Measurements from ENCODE around the gene NPHP4.

GRCh38 chr1:5883129-5884048, 108.8 kb downstream of the NPHP4 start:
- TF ChIP-seq, protein P1, sequence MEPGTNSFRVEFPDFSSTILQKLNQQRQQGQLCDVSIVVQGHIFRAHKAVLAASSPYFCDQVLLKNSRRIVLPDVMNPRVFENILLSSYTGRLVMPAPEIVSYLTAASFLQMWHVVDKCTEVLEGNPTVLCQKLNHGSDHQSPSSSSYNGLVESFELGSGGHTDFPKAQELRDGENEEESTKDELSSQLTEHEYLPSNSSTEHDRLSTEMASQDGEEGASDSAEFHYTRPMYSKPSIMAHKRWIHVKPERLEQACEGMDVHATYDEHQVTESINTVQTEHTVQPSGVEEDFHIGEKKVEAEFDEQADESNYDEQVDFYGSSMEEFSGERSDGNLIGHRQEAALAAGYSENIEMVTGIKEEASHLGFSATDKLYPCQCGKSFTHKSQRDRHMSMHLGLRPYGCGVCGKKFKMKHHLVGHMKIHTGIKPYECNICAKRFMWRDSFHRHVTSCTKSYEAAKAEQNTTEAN (CRISPR knock-in tag; IDR thresholded peaks at IDR 0.05) = no peak
- TF ChIP-seq CTCF (IDR thresholded peaks at IDR 0.05) = no peak
- TF ChIP-seq SP1 (CRISPR knock-in tag; conservative IDR thresholded peaks at IDR 0.05) = no peak
- TF ChIP-seq, protein P2, sequence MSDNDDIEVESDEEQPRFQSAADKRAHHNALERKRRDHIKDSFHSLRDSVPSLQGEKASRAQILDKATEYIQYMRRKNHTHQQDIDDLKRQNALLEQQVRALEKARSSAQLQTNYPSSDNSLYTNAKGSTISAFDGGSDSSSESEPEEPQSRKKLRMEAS (CRISPR knock-in tag; IDR thresholded peaks at IDR 0.05) = no peak
- TF ChIP-seq PRDM15 (CRISPR knock-in tag; IDR thresholded peaks at IDR 0.05) = no peak
- no peak for TF ChIP-seq FOXK1 (CRISPR knock-in tag; IDR thresholded peaks at IDR 0.05)
- no peak for TF ChIP-seq ZNF138 (CRISPR knock-in tag; conservative IDR thresholded peaks at IDR 0.05)
- TF ChIP-seq NFYB (CRISPR knock-in tag; conservative IDR thresholded peaks at IDR 0.05; ENCODE audit: low read depth) = no peak
- no peak for TF ChIP-seq IRF1 (CRISPR knock-in tag; IDR thresholded peaks at IDR 0.05)
- no peak for TF ChIP-seq CREB1 (CRISPR knock-in tag; IDR thresholded peaks at IDR 0.05)
